WI38 (cell line): ENCODE data around the gene UBE2E2.

Experiments used
- H3K4me3 ChIP-seq: 2 replicates; pipeline ENCODE4 v1.5.1; 2011; ENCODE audit warnings: low read depth, mild to moderate bottlenecking, control low read depth, low read length
- CTCF ChIP-seq: IDR thresholded peaks from 2 replicates; pipeline ENCODE4 v1.5.1; 2012; ENCODE audit warnings: low read depth, mild to moderate bottlenecking, control low read depth, low read length

The UBE2E2 gene

DNA sequence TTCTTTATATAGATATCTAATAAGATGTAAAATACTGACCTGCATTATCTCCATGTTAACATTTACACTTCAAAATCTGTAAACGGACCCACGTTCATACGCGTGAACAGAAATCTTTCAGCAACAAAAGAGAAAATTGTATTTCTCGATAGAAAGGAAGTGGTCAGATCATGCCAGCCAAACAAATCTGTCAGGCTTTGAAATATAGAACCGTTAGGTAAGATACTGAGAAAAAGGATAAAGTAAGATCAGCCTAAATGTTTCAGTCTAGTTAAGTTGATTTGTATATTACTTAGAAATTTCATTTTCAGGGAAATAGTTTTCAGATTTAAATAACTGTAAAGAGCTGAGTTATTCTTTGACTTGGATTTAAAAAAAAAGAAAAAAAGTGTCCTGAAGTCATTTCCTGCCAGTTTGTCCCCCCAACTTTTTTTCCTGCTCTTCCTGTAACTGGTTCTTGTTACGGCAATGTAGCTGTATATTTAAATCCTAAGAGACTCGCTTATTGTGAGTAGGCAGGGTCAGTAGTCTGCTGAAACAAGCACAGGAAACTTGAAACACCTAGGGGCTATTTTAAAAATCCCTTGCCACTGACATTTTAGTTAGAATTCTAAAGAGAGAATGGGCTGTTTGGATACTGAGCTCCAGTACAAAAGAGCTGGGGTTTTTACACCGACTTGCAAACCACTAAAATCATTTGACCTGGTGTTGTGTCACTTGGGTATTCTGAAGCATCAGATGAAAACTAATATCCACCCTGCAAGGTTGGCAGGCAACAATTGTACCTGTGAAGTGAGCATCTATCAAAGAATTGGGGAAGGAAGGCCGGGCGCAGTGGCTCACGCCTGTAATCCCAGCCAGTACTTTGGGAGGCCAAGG, 237.5 kb downstream of the UBE2E2 start:
- TF ChIP-seq CTCF = no peak
- no peak overlapping the region for H3K4me3 ChIP-seq

GRCh38 chr3:23442598-23443383, 239.7 kb downstream of the UBE2E2 start:
- no peak for TF ChIP-seq CTCF
- no peak overlapping the region for H3K4me3 ChIP-seq

GRCh38 chr3:23444386-23444785, 241.3 kb downstream of the UBE2E2 start:
- H3K4me3 ChIP-seq = no peak overlapping the region
- TF ChIP-seq CTCF = no peak

- TF ChIP-seq CTCF = no peak
- H3K4me3 ChIP-seq = no peak overlapping the region
Measured at GRCh38 chr3:23446301-23446700, 243.2 kb downstream of the UBE2E2 start.

DNA sequence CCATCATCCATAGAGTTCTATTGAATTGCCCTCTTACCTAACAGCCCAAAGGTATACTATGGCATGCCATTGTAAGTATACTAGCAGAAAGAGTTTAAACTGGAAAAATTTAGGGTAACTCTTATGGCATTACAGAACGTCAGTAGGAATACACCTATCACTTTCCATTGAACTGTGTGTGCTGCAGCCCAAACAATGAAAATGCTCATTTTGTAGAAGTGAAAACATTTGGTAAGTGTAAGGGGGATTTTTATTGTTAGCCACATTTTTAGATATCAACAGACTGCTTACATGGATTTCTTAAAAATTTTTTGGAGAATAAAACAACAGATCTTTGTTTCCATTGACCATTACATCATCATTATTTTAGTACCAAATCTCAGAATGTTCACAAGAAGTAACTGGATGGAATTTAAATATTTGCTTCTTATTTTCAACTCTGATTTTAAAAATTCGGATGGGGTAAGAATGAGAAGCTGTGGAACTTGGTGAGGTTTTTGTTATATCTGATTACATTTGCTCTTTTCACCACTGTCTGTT, 245.9 kb downstream of the UBE2E2 start:
- no peak overlapping the region for H3K4me3 ChIP-seq

DNA sequence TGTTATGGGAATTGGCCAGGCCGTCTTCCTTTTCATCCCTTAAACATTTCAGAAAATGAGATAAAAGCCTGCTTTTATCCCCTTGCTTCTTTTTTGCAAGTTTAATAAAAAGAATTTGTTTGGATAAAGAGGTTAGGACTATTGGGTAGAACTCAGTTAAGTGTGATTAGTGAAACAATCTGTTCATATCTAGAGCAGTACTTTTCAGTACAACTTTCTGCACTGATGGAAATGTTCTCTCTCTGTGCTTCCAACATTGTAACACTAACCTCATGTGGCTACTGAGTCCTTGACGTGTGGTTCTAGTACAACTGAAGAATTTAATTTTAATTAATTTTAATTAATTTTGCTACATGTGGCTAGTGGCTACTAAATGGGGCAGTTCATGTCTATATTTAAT, 246.9 kb downstream of the UBE2E2 start:
- no peak for TF ChIP-seq CTCF
- no peak overlapping the region for H3K4me3 ChIP-seq

More for the DNA sequence above, 245.9 kb downstream of the UBE2E2 start:
- no peak for TF ChIP-seq CTCF
